Fibroblast of pulmonary artery (primary cell): ENCODE results near the gene SYT7.

Experiments used
- DNase-seq: peaks from one replicate; pipeline ENCODE4 v3.0.0-alpha.2; 2010; ENCODE audit warnings: low read depth
- H3K4me3 ChIP-seq: replicated peaks from 2 replicates; pipeline ENCODE4 v1.5.1; 2011; ENCODE audit warnings: low read depth, mild to moderate bottlenecking, control low read depth, low read length, moderate library complexity
- TF ChIP-seq, protein P1 (sequence below): IDR thresholded peaks from 2 replicates; pipeline ENCODE4 v1.5.1; 2011; ENCODE audit warnings: mild to moderate bottlenecking, control low read depth, low read length, inconsistent platforms; ENCODE audit errors: missing control alignments

SYT7 gene

DNA sequence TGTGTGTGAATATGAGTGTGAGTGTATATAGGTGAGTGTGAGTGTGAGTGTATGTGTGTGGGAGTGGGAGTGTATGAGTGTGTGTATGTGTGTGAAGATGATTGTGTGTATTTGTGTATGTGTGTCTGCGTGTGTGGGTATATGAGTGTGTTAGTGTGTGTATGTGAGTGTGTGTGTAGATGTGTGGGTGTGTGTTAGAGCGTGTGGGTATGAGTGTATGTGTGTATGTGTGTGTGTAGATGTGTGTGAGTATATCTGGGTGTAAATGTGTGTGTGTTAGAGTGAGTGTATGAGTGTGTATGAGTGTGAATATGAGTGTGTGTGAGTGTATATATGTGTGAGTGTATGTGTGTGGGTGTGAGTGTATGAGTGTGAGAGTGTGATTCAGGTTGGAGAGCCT is 83.4 kb downstream of the SYT7 start:
- no peak overlapping the region for H3K4me3 ChIP-seq
- TF ChIP-seq, protein P1, sequence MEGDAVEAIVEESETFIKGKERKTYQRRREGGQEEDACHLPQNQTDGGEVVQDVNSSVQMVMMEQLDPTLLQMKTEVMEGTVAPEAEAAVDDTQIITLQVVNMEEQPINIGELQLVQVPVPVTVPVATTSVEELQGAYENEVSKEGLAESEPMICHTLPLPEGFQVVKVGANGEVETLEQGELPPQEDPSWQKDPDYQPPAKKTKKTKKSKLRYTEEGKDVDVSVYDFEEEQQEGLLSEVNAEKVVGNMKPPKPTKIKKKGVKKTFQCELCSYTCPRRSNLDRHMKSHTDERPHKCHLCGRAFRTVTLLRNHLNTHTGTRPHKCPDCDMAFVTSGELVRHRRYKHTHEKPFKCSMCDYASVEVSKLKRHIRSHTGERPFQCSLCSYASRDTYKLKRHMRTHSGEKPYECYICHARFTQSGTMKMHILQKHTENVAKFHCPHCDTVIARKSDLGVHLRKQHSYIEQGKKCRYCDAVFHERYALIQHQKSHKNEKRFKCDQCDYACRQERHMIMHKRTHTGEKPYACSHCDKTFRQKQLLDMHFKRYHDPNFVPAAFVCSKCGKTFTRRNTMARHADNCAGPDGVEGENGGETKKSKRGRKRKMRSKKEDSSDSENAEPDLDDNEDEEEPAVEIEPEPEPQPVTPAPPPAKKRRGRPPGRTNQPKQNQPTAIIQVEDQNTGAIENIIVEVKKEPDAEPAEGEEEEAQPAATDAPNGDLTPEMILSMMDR = no peak
- DNase-seq = no peak

DNA sequence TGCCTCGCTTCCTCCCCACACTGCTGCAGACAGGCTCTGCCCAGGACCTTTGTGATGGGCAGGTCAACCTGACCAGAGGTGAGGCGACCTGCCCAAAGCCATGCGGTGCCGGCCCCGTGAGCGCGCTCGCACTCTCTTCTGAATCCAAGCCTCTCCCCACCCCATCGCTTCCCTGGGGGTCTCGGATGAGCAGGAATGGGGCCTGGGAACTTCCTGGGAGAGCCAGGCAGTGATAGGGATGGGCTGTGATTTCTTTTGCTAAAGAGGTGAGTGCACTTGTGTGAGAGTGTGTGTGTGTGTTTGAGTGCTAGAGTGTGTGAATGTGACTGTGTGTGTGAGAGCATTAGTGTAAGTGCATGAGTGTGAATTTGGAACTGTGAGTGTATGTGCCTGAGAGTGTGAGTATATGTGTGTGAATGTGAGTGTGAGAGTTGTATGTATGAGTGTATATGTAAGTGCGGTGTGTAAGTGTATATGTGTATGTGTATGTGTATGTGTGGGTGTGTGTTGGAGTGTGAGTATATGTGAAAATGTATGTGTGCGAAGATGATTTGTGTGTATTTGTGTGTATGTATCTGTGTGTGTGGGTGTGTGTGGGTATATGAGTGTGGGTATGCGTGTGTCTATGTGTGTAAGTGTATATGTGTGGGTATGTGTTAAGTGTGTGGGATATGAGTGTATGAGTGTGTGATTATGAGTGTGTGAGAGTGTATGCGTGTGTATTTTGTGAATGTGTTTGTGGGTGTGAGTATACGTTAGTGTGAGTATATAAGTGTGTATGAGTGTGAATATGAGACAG is 84.1 kb downstream of the SYT7 start:
- DNase-seq = no peak
- H3K4me3 ChIP-seq = no peak overlapping the region
- TF ChIP-seq, protein P1 = no peak

DNA sequence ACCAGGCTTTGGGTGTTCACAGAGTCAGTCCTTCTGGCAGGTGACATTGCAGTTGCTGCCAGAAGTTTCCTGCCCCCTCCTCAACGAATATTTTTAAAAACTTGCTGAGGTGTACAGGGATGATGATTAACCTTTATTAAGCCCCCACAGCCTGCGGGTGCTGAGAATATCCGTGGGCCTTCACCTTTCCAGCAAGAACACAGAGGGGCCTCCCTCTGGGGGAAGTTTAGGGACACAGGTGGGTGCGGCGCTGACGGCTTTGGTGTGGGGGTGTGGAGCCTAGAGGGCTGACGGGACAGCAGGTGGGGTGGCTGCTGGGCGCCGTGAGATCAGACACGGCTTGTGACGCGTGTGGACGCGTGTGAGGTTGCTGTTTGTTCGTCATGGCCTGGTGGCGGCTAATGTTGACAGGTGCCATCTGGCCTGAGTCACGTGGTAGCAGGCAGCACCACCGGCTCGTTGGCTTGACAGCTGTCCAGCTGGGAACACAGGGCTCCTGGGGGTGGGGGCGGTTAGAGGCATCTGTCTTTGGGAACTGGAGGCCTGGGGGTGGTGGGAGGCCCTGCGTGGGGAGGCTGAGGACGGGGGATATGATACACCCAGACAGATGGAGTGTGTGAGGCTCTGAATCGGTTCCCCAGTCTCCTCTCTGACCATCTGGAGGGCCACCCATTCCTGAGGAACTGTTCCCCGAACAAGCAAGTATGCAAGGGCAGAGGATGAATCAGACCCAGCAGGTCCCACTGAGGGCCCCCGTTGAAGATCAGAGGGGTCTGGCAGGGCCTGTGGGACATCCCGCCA is 84.9 kb downstream of the SYT7 start:
- DNase-seq = peak; percentile 23
- TF ChIP-seq, protein P1 = no peak
- no peak overlapping the region for H3K4me3 ChIP-seq

DNA sequence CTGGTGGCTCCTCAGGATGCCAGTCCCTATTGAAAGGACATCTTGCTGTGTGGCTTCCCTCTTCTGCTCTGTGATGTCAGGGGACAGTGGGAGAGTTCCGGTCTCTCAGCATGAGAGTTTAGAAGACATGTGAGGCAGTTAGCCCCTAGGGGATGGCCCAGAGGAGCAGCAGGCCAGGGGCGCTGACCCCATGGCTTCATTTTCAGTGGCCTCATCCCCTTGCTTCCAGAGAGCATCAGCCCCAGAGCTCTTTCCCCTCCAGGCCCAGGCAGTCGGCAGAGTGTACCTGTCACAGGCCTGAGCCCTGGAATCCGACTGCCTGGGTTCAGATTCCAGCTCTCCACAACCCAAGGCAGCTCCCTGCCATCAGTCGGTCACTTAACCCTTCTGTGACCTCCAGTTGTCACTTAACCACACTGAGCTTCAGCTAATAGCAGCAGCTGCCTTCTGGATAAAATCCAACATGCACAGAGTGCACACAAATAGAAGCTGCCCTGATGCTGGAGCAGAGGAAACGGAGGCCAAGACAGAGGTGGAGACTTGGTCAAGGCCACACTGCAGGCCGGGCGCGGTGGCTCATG is 86.4 kb downstream of the SYT7 start:
- no peak for DNase-seq
- TF ChIP-seq, protein P1 = no peak

DNA sequence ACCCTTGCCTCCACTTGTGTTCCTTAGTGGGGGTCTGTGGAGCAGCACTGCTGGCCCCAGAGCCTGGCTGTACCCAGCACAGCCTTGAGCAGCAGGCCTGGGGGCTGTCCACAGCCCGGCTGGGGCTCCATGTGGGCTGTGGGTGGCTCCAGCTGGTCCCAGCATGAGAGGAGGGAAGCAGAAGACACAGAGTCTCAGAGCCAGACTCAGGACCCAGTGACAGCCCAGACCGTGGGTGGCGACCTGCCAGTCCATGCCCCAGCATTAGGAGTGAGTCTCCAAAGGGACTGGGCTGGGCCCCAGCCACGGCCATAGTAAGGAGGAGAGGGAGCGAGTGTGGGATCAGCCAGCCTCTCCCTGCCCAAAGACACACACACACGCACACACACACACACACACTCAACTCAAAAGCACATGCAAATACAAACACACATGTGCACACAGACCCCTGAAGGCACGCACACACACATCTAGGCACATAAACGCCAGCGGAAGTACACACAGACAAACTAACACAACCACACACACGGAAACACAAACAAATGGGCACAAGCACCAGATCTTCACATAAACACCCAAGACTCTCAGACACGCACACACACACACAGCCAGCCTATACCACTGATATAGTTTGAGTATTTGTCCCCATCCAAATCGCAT is 89.0 kb downstream of the SYT7 start:
- H3K4me3 ChIP-seq = no peak overlapping the region
- DNase-seq = no peak
- TF ChIP-seq, protein P1 = no peak

More for the DNA sequence above, 86.4 kb downstream of the SYT7 start:
- H3K4me3 ChIP-seq = no peak overlapping the region

DNA sequence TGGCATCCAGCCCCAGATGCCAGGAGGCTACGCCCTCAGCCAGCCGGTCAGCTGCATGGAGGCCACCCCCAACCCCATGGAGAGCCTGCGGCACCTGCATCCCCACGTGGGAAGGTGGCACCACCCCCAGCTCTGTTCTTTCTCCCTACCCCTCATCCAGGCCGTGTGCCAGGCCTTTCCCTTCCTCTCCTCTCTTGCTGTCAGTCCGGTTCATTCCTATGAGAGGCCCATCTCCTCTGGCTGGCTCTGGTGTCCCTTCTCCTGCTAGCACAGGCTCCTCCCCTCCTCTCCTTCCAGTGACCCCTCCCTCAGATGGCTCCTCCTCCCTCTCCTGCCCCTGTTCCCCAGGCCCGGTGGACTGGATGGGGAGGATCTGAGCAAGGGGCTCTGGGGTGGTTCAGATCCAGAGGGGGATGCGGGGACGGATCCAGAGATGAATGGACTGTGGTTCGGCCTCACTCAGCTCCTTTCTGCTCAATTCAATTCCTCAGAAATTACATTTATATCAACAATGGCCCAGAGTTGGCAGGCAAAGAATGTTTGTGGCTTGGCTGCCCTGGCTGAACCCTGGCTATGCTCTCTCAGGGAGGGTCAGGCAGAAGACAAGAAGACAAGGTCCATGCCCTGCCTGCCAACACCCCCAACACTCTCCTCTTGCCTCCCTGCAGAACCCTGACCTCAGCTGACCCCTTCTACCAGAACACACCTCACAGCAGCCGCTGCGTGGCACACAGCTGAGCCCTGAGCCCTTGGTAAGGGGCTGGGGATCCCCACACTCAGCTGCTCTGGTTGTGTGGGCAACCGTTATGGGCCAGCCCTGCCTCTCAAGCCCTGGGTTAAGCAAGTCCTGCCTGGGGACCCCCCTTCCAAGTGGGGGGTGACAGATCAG is 90.8 kb downstream of the SYT7 start:
- TF ChIP-seq, protein P1 = no peak
- peak; percentile 22 for DNase-seq
- H3K4me3 ChIP-seq = no peak overlapping the region
